ENCODE data around the gene MYH16.

- TF ChIP-seq, protein P1, sequence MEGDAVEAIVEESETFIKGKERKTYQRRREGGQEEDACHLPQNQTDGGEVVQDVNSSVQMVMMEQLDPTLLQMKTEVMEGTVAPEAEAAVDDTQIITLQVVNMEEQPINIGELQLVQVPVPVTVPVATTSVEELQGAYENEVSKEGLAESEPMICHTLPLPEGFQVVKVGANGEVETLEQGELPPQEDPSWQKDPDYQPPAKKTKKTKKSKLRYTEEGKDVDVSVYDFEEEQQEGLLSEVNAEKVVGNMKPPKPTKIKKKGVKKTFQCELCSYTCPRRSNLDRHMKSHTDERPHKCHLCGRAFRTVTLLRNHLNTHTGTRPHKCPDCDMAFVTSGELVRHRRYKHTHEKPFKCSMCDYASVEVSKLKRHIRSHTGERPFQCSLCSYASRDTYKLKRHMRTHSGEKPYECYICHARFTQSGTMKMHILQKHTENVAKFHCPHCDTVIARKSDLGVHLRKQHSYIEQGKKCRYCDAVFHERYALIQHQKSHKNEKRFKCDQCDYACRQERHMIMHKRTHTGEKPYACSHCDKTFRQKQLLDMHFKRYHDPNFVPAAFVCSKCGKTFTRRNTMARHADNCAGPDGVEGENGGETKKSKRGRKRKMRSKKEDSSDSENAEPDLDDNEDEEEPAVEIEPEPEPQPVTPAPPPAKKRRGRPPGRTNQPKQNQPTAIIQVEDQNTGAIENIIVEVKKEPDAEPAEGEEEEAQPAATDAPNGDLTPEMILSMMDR (IDR thresholded peaks at IDR 0.05): no peak
- TF ChIP-seq POLR2AphosphoS5 (IDR thresholded peaks at IDR 0.05; ENCODE audit: insufficient read depth in 1 of 2, low read depth in 1 of 2): no peak
- no peak for TF ChIP-seq POLR2A (IDR thresholded peaks at IDR 0.05)
Measured at GRCh38 chr7:99311702-99312101, 39.1 kb downstream of the MYH16 start.

Measured in vagina (tissue), 2 donors.